ENCODE results near the gene IGF2BP1. TPM values are rescaled to one million over a fixed set of nuclear protein-coding genes. Genes with fewer than 3 reads are reported as not detected.

The IGF2BP1 gene
- 49.8 to 95.2 TPM (median 92.0 TPM) in 5 replicates for total RNA-seq (2022; extraction: Qiagen RNA extraction)

GRCh38 chr17:48997103-48997826 lies at the start of gene IGF2BP1:
IGF2BP1 (plus strand) TSS chr17:48997385; CDS start chr17:48997746, 361 bp downstream.

Other genes starting within 250 kb of the IGF2BP1 start
- 0.56 to 1.1 TPM (median 0.70 TPM) in 5 replicates for gene TTLL6, start 180.2 kb upstream of the IGF2BP1 start, total RNA-seq (2022; extraction: Qiagen RNA extraction)
- 76.5 to 92.9 TPM (median 91.9 TPM) in 5 replicates for gene CALCOCO2, start 166.3 kb upstream of the IGF2BP1 start, total RNA-seq (2022; extraction: Qiagen RNA extraction)
- 449 to 777 TPM (median 534 TPM) in 5 replicates for gene ATP5MC1, start 104.6 kb upstream of the IGF2BP1 start, total RNA-seq (2022; extraction: Qiagen RNA extraction)
- 117 to 131 TPM (median 125 TPM) in 5 replicates for gene UBE2Z, start 89.0 kb upstream of the IGF2BP1 start, total RNA-seq (2022; extraction: Qiagen RNA extraction)
- 282 to 307 TPM (median 283 TPM) in 5 replicates for gene SNF8, start 52.5 kb upstream of the IGF2BP1 start, total RNA-seq (2022; extraction: Qiagen RNA extraction)
- 3.5 to 5.6 TPM (median 4.5 TPM) in 5 replicates for gene GIP, start 28.8 kb upstream of the IGF2BP1 start, total RNA-seq (2022; extraction: Qiagen RNA extraction)
- 0.36 to 0.52 TPM (median 0.38 TPM) in 5 replicates for gene B4GALNT2, start 135.4 kb downstream of the IGF2BP1 start, total RNA-seq (2022; extraction: Qiagen RNA extraction)
- gene GNGT2, start 213.2 kb downstream of the IGF2BP1 start, total RNA-seq (2022; extraction: Qiagen RNA extraction): 0.39 to 1.1 TPM (median 0.70 TPM) in 5 replicates
- gene ABI3, start 213.3 kb downstream of the IGF2BP1 start, total RNA-seq (2022; extraction: Qiagen RNA extraction): 0.05 to 0.09 TPM in 2 of 5 replicates, not detected in the others
- 0.28 to 1.1 TPM (median 0.53 TPM) in 5 replicates for gene PHOSPHO1, start 233.4 kb downstream of the IGF2BP1 start, total RNA-seq (2022; extraction: Qiagen RNA extraction)